GM18519 (cell line): ENCODE data around the gene SYT2.
A peak's percentile ranks its signal among the peaks of the same experiment; 100 is the strongest.
"Not testable (repeated sequence)": the region's sequence is repeated elsewhere in the genome, so short reads cannot be mapped to it uniquely, and the experiment has no call there.

ENCODE experiments used
- ATAC-seq: cut with Tn5 transposase; IDR thresholded peaks from one replicate; pipeline ENCODE4 v1.9.1; 2021; ENCODE audit warnings: mild to moderate bottlenecking, moderate library complexity; ENCODE audit not compliant: unreplicated experiment, low FRiP score

The SYT2 gene

DNA sequence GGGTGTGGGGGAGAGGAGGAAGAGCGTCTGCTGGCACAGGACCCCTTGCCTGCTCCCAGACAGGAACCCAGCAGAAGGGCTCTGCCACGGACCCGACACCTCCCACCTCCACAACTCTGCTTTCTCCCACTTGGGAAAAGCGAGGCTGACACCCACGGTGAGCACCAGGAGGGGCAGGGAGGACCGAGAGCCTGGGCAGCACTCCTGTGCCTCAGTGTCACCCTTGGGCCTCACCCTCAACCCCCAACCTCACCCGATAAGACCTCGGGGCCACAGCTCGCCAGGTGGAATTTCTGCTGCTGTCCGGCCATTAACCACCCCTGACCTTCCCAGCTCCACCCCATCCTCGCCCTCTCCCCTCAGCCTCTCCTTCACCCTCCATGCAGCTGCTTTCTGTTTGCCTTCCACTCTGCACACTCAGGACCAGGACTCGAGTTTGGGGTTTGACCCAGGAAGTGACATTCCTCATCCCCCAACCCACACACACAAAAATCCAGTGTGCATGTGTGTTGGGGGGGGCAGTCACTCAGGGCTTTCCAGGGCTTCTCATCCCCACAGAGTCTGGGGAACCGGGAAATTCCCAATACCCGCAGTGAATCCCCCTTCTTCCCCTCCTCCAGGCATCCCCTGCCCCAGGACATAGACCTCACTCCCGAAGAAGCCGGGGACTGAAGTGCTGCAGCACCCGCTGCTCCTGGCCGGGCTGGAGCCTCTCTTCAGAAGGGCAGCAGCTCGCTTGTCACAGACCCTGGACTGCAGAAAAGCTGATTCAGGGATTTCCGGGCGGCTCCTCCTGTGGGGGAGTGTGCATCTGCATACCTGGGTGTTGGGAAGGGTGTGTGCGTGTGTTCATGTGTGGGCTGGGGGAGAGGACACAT, 65.8 kb downstream of the SYT2 start:
- no peak for ATAC-seq

DNA sequence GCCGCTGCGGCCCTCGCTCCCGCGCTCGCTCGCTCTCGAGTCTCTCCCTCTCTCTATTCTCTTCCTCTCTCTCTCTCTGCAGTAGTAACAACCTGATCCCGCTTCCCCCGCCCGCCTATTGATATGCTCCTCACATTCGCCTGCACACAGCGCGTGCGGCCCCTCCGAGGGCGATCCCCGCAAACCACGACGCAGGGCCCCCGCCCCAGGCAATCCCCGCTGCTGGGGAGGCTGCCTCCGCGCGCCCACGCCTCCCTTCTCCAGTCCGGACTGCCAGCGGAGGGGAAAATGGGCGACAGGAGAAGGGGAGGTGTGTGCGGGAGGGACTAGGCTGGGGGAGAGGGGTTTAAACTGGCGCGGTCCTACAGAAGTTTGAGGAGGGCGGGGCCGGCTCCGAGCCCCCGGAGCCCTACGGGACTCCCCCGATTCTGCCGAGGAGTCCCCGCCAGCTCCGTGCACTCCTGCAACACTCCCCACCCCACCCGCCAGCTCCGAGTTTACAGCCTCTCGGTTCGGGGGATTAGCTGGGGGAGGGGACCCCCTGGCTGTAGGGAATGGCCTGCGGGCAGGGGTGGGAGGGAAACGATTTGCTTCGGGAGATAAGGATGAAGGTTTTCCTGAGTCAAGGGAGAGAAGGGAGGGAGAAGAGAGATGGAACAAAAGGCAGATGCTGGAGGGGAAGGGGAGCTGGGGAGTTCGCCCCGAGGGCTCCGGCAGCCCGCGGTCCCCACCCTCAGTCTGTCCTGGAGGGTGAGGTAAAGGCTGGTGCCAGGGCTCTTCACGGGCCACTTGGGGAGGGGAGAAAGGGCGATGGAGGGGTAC, 66.6 kb downstream of the SYT2 start:
- no peak for ATAC-seq

DNA sequence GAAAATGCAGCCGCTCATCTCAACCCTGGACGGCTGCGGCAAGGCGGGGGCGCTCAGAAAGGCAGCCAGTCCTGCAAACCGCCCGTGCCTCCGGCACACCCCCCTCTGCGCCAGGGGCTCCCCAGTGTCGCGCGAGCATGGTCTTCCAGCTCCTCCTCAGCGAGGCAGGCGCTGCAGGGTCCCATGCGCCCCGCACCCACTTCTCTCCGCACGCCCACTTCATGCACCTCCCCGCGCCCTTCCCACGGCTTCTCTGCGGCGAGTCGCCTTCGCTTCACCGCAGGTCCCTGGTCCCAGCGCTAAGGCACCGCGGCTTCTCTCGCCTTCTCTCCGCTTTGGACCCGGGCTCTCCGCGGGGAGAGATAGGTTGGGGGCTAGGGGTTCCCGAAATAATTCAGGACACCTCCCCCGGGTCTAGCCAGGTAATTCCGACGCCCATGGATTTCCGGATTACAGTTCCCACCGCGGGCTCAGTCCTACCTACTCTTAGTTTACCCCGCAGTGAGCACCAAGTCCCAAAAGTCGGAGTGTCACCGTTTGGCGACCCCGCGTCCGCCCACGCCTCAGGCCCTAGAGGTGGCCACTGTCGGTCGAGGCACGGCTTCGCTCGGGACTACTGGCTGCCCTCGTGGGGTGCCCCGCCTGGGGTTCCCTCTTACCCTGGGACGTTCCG, 67.5 kb downstream of the SYT2 start:
- no peak for ATAC-seq

DNA sequence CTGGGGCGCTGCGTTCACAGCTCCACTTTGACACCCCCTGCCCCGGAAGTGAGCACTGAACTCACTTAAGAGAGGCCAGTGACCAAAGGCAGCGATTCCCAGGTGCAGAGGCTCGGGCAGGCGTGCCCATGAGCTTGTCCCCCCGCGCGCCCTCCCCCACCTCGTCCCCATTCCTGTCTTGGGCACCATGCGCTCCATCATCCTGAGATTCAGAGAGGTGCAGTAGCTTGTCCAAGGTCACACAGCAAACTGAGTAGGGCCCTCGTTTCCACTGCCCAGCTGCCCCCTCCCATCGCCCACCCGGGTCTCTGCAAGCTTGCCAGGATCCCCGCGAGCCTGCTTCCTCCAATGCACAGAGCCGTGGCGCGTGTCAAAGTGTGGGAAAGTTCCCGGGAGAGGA, 68.0 kb downstream of the SYT2 start:
- ATAC-seq = no peak

GRCh38 chr1:202639500-202639899, 70.8 kb downstream of the SYT2 start:
- no peak for ATAC-seq

- not testable (repeated sequence) for ATAC-seq
Measured at GRCh38 chr1:202638701-202639305, 71.5 kb downstream of the SYT2 start.

DNA sequence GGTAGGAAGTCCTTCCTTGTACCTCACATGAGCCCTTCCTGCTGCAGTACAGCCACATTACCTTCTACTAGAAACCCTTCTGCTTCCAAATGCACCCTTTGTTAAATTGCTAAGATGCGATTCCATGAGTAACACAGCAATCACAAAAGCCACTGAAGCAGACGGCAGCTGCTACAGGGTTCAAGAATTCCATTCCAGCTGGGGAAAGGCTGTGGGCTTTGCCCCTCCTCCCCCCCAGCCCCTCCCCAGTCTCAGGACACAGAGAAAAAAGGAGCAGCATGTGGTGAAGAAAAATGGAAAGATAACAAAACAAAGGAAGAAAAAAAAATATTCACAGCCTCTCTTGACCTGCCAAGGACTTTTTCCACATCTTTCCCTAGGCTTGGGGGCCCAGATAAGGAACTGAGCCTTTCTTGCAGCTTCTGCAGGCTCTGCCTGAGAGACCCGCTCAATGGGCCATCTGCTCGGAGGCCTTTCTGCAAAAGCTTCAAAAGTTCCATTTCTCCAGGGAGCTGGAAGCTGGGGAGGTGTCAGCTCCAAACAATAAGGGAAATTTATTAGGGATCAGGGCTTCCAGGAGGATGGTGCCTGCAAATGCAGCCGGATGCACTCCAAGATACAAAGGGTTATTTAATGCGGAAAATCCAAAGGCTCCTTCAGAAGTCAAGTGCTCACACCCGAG, 72.1 kb downstream of the SYT2 start:
- ATAC-seq = no peak

DNA sequence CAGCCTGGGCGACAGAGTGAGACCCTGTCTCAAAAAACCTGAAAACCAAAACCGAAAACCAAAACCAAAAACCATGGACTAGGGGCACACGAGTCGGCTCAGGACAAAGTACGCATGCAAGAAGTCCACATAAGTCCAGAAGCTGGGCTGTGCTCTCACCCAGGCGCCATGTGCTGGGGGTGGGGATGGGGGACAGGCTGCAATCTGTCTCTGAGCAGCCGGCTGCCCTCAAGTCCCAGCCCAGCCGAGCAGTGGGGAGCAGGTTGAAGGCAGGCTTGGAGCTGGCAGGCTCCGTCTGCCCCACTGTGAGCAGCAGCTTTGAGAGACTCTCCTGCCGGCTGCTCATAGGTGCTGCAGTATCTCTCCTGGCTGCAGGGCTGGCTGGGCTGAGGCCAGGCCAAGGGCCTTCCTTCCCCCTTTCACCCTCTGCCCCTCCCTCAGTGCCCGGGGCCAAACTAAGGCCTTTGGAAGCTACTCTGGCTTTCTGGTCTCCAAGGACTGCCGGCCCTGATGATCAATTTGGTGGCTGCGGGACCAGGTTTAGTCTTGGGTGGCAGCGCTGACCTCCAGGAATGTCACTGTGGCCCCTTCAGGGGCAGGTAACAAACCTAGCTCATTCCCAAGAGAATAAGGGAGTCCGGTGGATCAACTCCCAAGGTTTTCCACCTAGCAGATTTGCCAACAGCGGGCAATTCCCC, 72.8 kb downstream of the SYT2 start:
- not testable (repeated sequence) for ATAC-seq

DNA sequence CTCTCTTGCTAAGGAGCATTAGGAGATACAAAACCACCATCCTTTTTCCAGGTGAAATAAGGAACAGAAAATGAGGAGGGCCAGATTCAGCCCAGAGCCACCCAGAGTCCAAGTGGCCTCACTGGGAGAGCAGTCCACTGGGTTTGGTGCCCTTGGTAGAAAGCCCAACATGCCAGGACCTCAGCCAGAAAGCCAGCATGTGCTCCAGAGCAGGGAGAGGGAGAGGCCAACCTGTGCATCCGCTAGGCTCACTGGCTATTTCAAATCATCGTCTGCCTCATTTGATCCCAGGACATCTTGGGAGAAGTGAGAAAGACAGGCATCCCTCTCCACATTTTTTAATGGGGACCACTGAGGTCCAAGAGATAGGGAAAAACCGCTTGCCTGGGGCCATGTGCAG, 74.1 kb downstream of the SYT2 start:
- ATAC-seq = not testable (repeated sequence)

- ATAC-seq = no peak
Measured at GRCh38 chr1:202632241-202632640, 78.0 kb downstream of the SYT2 start.

DNA sequence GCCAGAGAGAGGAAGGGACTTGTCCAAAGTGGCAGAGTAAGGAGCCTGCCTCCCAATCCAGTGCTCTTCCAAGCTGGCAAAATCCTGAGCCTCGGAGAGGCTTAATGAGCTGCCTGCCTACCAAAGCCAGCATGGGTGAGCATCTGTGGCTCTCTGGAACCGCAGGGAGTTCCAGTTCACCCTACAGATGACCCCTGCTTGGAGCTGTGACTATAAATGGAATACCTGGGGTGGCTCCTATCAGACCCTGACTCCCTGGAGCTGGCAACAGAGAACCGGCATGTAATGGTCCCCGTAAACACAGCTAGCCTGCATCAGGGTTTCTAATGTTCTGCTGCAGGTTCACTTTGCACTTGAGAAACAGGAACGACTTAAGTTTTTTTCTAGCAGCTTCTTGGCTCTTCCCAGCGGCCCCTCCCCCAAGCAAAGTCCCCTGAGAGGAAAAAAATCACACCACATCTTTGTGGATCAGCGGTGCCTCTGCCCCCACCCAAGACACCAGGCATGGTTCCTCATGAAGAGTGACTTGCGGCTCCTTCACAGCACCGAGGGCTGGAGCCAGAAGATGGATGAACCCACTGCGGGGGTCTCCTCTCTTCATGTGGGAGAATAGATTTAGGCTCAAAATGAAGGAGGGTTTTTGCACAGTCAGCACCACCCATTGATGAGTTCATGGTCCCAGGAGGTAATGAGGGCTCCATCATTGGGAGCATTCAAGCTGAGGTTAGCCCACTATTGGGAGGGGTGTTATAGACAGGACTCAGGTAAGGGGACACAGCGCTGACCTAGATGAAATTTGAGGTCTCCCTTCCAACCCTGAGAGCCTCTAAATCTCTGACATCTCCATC, 79.0 kb downstream of the SYT2 start:
- no peak for ATAC-seq

DNA sequence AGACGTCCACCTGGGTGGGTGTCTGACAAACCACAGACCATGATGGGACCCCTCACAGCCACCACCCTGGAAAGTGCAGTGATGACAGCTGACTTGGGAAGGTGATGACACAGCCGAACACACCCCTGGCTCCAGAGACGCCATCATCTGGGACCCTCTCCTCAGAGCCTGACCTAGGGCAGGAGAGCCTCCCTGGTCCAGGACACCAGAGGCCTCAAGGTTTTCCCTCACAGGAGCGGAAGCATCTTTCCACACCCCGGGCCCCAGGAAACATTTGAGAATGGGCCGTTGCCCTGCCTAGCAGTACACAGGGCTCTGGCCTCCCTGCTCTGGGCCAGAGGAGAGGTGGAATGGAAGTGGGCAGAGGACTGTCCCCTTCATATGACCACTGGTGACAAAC, 79.7 kb downstream of the SYT2 start:
- no peak for ATAC-seq

- ATAC-seq = not testable (repeated sequence)
Measured at GRCh38 chr1:202630096-202630495, 80.2 kb downstream of the SYT2 start.

DNA sequence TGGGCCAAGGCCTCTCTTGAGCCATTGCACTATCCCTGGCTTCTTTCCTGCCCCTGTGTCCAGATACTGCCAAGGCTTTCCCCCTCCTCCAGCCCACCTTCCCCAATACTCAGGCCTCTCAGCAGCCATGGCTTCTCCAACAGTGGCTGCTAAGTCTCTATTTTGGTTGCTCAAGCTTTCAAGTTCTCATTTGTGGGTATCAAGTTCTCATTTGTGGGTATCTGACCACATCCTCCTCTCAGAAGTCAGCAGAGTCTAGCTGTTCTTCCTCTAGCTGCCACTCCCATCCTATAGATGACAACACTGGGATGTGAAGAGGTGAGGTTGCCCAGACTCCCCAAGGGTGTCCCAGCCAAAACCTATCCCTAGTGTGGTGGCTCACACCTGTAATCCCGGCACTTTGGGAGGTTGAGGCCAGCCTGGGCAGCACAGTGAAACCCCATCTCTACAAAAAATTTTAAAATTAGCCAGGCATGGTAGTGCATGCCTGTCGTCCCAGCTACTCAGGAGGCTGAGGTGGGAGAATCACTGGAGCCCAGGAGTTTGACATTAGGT, 80.9 kb downstream of the SYT2 start:
- ATAC-seq = peak; percentile 59

DNA sequence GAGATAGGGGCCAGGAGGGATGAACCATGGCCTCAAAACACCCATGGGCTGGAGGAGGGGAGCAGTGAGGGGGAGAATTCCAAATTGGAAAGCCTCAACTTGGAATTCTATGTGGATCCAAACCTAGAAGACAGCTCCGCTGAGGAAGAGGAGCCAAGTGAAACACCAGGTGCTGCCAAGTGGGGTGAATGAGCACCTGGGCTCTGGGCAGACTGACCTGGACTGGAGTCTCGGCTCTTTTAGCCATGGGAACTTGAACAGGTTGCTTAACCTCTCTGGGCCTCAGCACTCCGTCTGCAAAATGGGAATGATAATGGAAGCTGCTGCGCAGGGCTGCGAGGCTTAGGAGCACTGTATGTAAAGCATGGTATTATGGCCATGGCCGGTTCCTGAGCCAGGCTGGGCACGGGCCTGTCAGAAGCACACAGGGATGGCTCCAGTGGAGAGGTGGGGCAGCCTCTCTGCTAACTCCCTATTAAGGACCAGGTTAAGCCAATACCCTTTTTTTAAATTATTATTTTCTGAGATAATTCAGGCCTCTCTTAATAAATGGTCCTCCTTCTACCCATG, 81.5 kb downstream of the SYT2 start:
- no peak for ATAC-seq

DNA sequence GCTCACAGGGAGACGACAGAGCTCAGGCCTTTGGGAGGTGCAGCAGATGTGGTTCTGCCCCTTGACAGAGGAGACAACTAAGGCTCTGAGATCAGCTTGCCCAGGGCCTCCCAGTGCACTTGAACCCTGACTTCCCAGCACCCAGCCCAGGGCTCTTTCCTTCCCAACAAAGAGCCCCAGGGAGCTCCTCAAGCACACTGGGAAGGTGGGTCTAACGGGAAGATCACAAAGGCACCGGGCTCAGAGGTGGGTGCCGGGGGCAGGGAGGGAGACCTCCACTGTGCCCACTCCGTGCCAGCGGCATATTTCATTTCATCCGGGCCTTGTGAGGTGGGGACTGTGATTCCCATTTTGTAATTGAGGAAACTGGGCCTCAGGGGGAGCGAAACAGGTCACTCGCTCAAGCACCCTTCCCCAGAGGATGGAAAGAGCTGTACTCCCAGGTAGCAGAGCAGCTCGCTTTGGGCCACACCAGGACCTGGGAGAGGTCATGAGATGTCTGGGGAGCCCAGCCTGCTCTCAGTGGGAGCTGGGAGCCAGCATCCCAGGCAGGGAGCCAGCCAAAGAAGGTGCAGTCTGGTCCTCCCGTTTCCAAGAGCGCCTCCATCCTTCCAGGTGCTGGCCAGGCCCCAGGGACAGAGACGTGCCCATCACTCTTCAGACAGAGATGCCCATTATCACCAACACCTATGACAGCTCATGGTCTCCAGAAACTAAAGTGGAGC, 82.3 kb downstream of the SYT2 start:
- ATAC-seq = no peak

GRCh38 chr1:202627036-202627435, 83.2 kb downstream of the SYT2 start:
- ATAC-seq = not testable (repeated sequence)
